NCI-H226 (cell line): Measurements from ENCODE around the gene CEBPB.
"Not testable (repeated sequence)": the region's sequence is repeated elsewhere in the genome, so short reads cannot be mapped to it uniquely, and the experiment has no call there.

Experiments
- DNase-seq: peaks from one replicate; pipeline ENCODE4 v3.0.0-alpha.2; 2015

CEBPB gene

GRCh38 chr20:50193836-50194421 lies 3.3 kb downstream of the CEBPB start:
- no peak for DNase-seq

DNA sequence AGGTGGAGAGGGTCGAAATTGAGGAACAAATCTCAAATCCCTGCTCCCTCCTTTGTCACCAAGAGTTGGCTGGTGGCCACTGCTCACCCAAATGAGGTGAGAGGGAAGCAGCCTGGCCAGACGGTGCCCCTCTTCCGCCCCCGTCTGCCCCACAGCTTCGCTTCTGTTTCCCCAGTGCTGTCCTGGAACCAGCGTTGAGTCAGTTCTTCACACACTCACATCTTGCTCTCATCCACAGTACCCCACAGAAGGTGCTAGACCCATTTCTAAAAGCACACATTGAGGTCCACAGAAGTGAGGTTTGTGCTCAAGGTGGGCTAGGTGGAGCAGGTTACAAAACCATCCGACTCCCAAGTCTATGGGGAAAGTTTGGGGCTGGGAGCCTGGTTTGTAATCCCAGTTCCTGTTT lies 3.8 kb downstream of the CEBPB start:
- no peak for DNase-seq

DNA sequence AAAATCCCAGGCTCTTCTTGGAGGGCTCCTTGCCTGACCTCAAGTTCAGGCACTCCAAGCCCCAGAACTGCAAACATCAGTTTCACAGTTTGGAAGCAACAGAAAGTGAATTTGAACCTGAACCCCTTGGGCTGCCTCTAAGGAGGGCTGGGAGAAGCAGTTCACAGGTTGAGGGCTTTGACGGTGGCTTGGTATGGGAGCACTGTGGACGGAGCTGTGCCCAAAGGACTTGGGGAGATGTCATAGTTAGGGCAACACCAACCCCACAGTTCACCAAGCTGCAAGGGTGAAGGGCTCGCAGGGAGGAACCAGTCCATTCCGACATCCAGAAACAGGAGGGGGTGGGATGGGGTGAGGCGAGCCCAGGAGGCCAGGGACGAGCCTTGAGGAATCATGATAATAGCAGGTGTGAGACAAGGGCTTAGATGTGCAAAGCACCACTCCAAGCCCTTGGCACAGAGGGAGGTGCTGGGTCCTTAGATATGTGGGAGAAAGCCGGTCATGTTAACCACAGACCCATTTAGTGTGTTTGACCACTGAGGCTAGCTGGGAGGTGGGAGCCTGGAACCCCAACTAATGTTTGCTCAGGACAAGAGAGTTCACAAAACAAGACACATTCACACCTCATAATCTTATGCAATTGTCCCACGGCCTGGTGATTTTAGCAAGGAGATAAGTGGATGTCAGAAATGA lies 4.3 kb downstream of the CEBPB start:
- no peak for DNase-seq

- no peak for DNase-seq
Observed at GRCh38 chr20:50195524-50196120, 5.0 kb downstream of the CEBPB start.

- DNase-seq = no peak
Observed at GRCh38 chr20:50196248-50196647, 5.6 kb downstream of the CEBPB start.

DNA sequence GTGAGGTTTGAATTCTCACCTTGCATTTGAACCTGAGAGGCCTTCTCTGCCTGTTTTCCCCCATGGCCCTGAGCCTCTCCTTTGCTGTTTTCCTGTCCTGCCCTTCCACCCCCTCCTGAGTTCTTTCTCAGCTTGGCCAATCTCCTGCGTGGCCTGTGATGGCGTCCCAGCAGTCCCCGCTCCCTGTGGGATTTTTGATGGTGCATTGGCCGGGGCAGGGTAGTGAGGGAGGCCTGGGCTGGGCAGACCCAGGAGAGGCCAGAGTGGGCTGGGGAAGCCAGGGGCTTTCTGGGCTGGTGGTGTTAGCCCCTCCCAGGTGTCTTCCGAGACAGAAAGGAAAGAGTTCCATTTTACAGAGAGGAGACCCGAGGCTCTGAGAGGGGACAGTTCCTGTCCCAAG lies 6.3 kb downstream of the CEBPB start:
- DNase-seq = no peak

- no peak for DNase-seq
Observed at GRCh38 chr20:50197463-50198179, 7.0 kb downstream of the CEBPB start.

GRCh38 chr20:50198180-50198666 lies 7.6 kb downstream of the CEBPB start:
- DNase-seq = no peak

DNA sequence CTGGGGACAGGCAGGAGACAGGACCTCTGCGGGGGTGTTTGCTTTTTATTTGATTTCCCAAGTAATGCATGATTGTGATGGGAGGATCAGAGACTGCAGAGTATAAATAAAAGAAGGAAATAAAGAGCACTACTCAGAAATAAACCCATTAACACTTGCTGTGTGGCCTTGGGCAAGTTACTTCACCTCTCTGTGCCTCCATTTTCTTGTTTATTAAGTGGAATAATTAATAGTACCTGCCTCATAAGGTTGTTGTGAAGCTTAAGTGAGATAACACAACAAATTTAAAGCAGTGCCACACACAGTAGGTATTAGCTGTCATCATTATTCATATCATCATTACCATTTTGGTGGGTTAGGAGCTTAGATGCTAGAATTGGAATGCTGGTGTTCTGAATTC lies 8.1 kb downstream of the CEBPB start:
- no peak for DNase-seq

- DNase-seq = no peak
Observed at GRCh38 chr20:50199703-50200102, 9.1 kb downstream of the CEBPB start.

DNA sequence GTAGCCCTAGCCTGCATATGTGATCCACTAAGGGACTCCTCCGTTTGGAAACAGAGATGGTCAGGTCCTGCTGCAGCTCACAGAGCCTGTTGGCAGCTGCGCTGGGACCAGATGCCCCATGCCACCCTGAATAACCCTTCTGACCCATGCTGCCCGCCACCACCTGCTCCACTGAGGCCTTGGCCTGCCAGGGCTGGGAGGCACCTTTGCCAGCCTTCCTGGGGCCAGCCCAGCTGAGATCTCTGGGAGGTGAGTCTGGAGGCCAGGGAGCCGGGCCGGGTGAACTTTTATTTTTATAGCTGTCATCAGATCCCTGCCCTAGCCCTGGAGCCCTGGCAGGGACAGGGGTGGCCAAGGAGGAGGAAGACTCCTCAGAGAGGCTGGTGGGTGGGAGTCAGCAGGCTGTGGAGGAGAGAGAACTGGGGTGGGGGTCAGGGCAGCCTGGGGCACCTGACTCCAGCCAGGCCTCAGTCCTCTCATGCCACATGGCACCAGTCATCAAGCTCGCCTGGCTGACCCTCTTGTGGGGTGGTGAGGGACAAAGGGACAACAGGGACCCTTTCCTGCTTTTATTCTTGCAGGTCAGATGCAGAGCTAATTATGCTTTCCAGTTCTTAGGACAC lies 10.0 kb downstream of the CEBPB start:
- DNase-seq = no peak

DNA sequence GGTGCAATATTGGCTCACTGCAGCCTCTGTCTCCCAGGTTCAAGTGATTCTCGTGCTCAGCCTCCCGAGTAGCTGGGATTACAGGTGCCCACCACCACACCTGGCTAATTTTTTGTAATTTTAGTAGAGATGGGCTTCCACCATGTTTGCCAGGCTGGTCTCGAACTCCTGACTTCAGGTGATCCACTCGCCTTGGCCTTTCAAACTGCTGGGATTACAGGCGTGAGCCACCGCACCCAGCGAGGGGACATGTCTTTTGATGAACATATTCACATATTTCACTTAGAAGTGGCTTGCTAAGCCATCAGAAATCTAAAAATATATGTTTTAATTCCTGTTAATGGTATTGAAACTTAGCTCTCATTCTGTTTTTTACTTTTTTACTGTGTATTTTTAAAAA lies 11.1 kb downstream of the CEBPB start:
- DNase-seq = not testable (repeated sequence)

GRCh38 chr20:50202677-50203076 lies 12.0 kb downstream of the CEBPB start:
- no peak for DNase-seq

DNA sequence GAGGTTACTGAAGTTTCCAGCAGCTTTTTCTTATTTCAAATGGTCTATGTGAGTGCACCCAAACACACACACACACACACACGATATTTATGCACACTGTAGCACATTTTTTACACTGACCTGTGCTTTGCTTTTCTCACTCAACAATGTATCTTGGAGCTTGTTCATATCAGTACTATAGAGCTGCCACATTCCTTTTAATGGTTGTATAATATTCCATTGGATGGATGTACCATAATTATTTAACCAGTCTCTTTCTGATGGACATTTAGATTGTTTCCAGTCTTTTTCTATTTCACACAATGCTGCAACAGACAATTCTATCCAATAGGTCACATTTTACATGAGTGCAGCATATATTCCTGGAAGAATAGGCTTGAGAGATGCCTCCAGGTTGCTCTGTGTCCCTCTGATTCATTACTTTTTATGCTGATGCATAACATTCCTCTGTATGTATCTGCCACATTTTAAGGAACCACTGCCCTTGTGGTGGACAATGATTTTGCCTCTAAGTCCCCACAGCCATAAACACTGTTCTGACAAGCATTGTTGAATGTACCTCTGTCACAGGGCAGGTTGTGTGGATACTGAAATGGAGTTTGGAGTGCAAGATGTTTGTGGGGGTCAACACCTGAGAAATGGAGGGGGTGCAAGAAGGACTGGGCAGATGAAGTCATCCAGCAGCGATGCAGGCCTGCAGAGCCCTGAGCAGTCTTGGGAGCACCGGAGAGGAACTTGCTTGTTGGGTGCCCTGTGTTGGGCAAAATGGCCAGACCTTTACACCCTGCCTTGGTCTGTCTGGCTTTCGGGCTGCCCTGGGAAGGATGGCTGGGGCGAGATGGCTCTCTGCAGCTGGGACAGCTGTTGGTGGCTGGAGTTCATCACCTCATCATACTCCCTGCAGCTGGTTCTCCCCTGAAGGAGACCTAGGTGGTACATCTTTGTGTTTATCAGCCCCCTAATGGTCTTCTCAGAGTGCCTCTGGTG lies 13.6 kb downstream of the CEBPB start:
- DNase-seq = no peak

GRCh38 chr20:50207026-50207425 lies 16.4 kb downstream of the CEBPB start:
- DNase-seq = no peak

DNA sequence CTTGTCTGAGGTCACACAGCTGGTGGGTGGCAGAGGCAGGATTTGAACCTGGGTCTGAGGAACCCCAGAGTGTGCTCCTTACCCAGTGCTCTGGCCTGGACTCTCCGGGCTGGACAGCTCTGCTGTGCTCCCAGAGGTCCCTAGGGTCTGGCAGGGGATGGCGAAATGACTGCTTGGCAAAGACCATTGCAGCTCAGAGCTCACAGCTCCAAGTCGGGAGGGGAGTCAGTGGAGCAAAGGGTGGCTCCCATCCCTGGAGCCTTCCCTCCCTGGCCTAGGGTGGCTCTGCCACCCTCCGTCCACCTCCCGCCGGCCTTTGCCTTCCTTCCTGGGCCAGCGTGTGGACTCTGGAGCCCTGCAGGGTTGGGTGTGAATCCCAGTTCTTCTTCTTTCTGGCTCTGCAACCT lies 17.5 kb downstream of the CEBPB start:
- DNase-seq = no peak

DNA sequence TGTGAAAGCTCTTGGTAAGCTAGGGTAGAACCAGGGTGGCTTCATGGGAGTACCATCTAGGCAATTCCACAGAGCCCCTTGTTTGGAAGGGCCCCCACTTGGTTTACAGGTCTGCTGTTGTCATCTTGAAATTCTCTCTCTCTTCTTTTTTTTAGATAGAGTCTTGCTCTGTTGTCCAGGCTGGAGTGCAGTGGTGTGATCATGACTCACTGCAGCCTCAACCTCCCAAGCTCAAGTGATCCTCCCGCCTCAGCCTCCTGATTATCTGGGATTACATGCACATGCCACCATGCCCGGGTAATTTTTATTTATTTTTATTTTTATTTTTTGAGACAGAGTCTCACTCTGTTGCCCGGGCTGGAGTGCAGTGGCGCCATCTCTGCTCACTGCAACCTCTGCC lies 18.2 kb downstream of the CEBPB start:
- DNase-seq = not testable (repeated sequence)

GRCh38 chr20:50210066-50210619 lies 19.5 kb downstream of the CEBPB start:
- DNase-seq = no peak

DNA sequence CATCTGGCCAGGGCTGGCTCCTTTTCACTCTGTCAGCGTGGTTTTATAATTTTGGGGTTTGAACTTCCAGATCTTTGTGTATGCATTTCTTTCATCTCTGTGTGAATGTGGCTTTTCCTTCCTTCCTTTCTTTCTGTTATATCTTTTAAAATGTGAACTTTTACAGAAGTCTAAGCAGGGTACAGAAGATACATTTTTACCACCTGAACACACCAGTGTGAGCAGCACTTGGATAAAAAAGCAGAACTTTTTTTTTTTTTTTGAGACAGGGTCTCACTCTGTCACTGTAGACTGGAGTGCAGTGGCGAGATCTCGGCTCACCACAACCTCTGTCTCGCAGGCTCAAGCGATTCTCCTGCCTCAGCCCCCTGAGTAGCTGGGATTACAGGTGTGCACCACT lies 20.5 kb downstream of the CEBPB start:
- no peak for DNase-seq

- no peak for DNase-seq
Observed at GRCh38 chr20:50213531-50214106, 23.0 kb downstream of the CEBPB start.
